Measurements from ENCODE around the gene ULK4.
"Not testable (repeated sequence)": the region's sequence is repeated elsewhere in the genome, so short reads cannot be mapped to it uniquely, and the experiment has no call there.

The ULK4 gene

DNA sequence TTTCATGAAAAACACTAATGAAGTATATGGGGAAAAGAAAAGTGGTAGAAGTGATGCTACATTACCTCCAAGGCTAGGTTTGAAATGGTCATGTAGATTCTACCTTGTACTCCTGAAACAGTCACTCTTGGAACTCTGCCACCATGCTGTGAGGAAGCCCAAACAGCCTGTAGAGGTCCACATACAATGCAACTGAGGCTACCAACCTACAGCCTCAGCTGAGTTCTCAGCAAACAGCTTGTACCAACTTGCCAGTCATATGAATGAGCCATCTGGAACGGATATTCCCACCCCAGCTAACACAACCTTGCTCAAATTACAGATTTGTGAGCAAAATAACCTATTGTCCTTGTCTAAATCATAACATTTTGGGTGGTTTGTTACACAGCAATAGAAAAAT, 193.5 kb downstream of the ULK4 start:
- no peak for DNase-seq

DNA sequence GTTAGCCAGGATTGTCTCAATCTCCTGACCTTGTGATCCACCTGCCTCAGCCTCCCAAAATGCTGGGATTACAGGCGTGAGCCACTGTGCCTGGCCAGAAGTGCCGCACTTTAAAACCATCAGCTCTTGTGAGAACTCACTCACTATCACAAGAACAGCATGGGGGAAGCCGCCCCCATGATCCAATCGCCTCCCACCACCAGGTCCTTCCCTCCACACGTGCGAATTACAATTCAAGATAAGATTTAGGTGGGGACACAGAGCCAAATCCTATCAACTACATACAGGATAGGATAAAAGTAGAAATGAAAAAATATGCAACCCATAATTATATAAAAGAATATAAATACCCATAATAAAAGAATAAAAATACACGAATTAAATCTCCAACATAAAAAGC, 199.0 kb downstream of the ULK4 start:
- DNase-seq = not testable (repeated sequence)

DNA sequence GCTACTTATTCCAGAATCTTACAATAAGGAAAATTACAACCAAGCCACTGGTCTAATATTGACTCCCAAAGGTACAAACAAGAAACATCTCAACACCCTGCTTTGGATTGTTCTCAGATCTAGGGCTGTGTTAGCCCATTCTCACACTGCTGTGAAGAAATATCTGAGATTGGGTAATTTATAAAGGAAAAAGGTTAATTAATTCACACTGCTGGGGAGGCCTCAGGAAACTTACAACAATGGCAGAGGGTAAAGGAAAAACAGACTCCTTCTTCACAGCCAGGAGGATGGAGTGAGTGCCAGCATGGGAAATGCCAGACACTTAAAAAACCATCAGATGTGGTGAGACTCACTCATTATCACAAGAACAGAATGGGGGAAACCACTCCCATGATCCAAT, 208.3 kb downstream of the ULK4 start:
- DNase-seq = no peak

DNA sequence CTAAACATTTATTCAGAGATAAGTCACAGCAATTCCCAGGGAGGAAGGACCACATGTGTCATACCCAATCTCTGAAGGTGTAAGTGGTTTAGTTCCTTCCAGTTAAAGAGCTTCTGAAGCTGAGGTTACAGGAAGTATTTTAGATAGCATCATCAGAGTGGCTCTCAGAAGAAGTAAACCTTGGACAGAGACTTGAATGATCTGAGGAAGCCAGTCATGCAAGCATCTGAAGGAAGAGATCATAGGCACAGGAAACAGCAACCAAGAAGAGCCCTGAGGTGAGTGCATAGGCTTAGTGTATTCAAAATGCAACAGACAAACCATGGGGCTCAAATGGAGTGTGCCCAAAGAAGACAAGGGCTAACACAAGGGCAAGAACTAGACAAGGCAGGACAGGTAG, 210.3 kb downstream of the ULK4 start:
- no peak for DNase-seq

DNA sequence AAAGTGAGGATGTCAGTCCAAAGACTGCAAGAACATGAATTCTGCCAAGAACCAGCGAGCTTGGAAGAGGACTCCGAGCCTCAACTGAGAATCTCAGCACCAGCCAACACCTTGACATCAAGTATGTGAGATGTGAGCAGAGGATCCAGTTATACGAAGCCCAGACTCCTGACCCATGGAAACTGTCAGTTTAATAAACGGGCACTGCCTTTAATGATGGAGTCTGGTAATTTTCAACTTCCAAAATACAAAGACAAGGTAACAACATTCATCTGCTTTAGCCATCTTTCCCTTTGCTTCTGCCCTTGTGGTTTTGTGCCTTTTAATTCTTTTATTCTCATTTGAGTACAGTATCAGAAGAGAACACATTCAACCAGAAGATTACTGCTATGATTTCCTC, 211.9 kb downstream of the ULK4 start:
- no peak for DNase-seq

DNA sequence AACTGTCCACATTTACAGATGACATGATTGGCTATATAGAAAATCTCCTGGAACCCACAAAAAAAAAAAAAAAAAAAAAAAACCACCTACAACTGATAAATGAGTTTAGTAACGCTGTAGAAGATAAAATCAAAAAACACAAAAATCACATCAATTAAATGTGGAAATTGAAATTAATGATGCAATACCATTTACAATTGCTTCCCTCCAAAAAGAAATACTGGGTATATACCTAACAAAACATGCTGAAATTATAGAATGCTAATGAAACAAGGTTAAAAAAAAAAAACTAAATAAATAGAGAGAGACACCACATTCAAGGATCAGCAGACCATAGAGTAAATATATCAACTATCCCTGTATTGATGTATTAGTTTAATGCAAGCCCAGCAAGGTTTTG, 215.7 kb downstream of the ULK4 start:
- DNase-seq = no peak

DNA sequence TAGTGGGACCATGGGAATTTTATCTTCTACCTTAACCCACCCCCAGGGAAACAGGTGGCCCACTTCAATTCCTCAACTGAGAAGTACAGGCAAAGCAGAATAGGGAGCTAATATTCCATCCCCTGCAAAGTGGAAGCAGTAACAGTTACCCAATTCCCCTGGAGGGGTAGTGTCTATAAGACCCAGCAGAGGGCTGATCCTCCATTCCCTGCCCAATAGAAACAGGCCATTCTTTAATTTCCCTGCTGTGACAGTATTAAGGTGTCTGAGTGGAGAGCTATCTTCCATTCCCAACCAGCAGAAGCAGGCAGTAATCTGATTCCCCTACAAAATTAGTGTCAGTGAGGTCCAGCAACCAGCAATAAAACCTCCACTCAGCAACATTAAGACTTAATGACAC, 219.8 kb downstream of the ULK4 start:
- DNase-seq = no peak

DNA sequence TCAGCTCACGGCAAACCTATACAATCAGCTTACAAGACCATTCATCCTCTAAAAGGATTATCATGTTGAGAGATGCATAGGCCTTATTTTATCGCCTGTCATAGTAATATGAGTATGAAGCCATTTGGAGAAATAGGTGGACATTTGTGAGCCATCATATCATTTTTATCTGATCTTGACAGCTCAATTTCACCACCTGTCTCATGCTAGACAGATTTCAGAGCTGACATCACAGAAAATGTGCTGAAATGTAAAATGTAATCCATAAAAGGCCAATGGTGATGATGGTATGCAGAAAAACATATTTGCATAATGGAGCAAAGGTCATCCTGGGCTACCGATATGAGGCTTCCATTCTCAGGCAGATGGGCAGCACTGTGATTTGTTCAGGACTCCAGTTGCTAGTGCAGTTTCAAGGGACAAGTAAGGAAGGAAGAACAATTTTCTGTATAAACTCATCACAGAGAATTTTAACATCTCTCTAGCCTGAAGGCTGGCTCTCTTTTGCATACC, 221.5 kb downstream of the ULK4 start:
- DNase-seq = no peak

DNA sequence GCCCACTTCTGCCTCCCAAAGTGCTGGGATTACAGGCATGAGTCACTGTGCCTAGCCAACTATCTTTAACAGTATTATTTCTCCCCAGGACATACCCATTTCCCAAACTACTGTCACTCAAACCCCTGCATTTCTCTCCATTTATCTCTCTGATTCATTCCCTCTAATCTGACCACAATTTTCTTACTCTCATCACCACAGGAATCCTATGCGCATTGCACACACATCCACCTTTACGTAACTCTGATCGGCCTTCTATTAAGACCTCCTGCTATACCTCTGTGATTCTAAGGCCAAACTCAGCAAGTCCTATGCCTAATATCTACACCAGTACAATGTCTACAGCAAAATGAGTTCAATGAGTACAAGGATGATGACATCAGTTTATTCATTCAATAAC, 235.0 kb downstream of the ULK4 start:
- DNase-seq = no peak

DNA sequence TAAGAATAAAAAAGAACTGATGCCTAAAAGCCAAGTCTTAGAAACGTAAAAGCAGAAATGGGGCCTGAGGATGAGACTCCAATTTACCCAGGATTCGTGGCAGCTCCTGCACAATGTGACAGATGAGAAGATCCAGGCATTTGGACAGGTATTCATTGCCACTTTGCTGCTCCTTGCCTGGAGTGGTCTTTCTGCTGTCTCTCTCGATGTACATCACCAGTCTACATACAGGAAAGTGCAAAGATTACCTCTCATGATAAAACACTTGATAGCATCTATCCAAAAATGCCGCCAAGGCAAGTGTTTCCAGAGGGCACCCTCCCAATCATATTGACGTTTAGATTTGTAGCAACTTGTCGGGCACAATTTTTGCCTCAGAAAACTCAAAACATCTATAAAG, 244.3 kb downstream of the ULK4 start:
- no peak for DNase-seq

DNA sequence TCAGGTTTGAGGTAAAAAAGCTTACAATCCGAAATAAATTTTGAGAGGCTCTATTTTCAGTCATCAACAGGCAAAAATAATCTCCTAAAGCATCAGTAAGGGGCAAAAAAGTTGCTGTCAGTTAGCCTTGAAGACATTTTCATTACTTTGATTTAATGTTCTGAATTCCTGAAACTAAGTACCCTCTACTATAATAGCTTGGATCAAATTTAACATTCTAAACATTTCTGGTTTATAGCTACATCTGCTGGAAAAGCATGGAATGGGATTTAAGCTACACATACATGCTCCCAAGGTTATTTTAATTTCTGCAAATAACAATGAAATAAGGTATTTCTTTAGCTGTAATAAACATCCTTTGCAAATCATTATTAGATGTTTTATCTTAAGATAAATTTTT, 245.4 kb downstream of the ULK4 start:
- no peak for DNase-seq

DNA sequence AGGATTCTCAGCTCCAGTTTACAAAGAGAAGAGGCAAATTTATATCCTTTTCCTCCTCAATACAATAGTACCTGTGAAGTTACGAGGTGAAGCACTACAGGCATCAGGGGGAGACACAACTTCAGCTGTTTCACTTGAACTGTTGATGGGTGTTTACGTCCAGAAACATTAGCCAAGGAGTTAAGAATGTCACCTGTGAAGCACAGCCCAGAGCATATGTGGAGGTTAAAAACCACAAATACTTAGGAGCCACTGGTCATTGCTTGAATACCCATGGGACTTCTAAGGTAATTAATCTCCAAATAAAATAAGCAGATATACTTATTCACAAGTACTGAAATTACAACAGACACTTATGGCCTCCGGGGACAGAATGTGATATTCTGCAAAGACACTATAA, 246.5 kb downstream of the ULK4 start:
- no peak for DNase-seq

DNA sequence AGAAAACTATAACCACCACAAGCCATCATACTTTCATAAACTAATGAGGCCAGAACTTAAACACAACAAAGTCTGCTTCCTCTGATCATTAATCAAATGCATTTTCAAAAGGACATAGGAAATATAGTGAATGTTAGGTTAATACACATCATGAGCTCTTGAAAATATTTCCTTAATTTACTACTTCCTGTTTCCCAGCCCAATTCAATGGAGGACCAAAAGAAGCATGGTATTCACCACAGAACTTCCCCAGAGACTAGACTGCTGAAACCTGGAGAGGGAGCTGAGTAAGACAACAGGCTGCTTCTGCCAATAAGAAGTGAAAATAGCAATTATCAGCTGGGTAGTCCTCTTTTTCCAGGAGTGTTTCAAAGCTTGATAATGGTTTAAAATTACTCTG, 250.3 kb downstream of the ULK4 start:
- DNase-seq = no peak

DNA sequence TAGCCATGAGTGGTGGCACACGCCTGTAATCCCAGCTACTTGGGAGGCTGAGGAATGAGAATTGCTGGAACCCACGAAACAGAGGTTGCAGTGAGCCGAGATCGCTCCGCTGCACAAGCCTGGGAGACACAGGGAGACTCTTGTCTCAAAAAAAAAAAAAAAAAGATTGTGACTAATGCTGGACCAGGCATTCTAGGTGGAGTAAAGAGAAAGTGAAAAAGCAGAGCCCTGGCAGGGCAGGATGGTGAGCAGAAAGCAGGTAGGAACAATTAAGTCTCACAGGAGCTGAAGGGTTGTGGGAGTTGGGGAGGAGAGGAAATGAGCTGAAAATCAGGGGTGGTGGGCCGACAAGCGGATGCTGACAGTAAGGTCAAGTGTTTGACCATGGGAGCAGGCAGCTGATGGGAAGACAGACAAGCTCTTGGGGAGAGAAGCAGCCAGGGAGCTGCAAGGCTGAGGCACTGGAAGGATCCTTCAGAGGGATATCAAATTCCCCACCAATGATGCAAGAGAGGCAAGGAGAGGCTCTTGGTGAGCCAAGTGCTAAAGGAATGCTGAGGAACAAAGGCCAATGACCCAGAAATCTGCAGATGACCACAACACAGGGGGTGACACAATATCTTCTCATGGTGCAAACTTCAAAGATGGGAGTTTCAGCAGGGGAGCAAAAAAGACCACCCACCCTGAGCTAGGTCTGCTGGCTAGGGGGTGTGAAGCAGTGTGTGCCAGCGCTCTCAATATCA, 251.1 kb downstream of the ULK4 start:
- no peak for DNase-seq

DNA sequence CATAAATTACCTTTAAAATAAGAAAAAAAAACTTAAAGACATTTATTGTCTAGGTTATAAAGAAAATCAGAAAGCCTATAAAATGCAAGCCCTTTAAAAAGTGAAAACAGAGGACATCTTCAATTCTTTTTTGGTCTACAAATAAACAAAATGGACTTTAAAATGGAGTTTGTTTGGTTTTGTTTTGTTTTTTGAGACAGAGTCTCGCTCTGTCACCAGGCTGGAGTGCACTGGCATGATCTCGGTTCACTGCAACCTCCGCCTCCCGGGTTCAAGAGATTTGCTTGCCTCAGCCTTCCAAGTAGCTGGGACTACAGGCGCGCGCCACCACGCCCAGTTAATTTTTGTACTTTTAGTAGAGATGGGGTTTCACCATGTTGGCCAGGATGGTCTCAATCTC, 252.7 kb downstream of the ULK4 start:
- not testable (repeated sequence) for DNase-seq

DNA sequence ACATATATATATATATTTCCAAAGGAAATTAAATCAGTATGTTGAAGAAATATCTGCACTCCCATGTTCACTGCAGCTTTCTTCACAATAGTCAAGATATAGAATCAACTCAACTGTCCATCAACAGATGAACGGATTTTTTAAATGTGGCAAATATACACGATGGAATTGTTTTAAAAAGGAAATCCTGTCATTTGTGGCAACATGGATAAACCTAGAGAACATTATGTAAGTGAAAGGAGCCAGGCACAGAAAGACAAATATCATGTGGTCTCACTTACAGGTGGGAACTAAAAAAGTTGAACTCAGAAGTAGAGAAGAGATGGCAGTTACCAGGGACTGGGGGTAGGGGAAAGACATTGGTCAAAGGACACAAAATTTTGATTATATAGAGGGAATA, 253.7 kb downstream of the ULK4 start:
- no peak for DNase-seq

DNA sequence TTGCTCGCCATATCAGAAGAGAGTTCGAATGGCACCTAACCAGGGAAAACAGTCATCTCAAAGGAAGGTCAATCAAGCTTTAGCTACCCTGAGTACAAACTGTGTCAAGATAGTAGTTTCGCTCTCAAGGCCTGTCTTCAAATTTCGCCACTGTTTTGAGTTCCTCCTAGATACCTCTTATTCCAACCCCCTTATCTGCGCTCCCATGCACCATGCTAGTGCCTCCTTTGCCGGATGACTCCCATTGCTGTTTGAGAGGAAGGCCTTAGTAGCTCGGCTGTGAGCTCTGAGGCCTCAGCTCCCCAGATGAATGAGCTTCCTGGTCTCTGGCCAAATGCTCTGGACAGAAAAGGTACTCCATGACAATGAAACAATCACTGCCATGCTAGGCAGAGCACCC, 256.0 kb downstream of the ULK4 start:
- no peak for DNase-seq

DNA sequence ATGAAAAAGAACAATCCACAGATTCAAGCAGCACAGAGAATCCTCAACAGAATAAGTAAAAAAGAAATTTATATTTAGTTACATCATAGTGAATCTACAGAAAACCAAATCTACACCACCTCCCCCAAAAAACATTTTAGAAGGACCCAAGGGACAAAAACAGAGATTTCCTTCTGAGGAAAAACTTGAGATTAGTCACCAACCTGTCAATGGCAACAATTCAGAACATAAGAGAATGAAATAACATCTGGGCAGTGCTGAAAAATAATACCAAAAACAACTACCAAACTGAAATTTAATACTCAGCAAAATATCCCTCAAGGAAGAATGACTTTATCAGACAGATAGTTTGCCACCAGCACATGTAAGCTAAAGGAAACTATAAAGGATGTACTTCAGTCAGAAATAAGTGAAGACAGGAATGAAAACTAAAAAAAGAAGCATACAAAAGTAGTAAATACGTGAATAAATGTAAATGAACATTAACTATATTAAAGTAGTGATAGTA, 260.7 kb downstream of the ULK4 start:
- DNase-seq = no peak

DNA sequence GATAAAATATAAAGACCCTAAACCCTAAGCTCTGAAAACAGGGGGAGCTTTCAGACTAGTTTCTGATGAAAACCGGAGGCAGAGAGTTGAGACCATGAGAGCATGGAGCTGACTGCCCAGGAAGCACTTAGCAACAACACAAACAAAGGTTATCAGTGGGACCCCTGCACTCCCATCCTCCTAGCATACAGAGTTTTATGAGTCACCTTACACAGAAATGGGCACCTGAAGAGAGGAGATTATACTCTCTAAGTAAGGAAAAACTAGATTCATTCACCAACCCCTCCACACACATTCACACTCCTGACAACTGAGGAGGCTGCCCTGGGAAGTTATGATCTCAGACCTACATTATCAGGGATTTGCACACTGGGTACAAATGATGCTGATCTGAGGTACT, 261.7 kb downstream of the ULK4 start:
- no peak for DNase-seq

DNA sequence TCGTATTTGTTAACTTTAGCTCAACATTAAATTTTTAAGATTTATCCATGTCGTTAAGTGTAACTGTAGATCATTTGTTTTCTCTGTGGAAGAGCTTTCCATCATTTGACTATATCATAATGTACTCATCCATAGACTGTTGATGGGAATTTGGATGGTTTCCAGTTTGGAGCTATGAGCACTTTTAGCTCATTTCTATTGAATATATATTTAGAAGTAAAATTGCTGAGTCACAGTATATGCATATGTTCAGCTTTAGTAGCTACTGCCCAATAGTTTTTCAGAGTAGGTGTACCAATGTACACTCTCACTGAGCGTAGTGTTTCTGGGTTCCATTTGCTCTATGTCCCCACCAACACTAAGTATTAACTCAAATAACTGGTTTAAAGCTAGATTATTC, 263.0 kb downstream of the ULK4 start:
- no peak for DNase-seq

DNA sequence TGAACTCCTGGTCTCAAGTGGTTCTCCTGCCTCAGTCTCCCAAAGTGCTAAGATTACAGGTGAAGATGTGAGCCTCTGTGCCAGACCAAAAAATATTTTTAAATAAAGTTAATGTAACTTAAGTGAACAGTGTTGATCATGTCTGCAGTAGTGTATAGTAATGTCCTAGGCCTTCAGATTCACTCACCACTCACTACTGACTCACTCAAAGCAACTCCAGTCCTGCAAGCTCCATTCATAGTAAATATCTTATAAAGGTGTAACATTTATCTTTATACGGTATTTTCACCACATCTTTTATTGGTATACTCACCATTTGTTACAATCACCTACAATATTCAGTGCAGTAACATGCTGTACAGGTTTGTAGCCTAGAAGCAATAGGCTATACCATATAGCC, 264.2 kb downstream of the ULK4 start:
- no peak for DNase-seq

DNA sequence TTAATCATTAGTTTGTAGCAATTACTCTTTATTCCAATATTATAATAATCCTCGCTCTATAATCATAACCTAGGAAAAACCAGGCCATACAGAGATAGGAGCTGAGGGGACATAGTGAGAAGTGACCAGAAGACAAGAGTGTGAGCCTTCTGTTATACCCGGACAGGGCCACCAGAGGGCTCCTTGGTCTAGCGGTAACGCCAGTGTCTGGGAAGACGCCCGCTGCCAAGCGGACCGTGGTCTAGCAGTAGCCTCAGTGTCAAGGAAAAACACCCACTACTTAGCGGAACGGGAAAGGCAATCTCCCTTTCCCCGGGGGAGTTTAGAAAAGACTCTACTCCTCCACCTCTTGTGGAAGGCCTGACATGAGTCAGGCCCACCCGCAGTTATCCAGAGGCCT, 266.1 kb downstream of the ULK4 start:
- DNase-seq = peak in 1 of 56 donors; percentile 4

DNA sequence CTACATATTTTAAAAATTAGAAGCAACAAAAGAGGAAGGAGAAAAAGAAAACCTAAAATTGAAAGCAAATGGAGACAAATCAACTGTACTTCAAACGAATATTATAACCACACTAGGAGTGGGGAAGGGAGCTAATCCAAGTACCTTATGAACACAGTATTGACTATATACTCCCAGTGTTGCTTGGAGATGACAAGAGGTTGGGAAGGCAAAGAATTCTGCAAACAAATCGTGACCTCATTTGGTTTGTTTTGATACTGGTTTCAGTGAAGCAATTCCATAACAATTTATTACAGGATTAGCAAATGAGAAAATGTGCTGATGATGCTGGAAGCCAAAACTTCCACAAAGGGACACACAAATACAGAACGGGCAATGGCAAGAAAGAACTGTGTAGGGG, 268.1 kb downstream of the ULK4 start:
- no peak for DNase-seq

All from amygdala (tissue), 56 donors.